Hepatocyte (in vitro differentiated cells): ENCODE data around the gene IL17RE. TPM values are rescaled to one million over a fixed set of nuclear protein-coding genes. Genes with fewer than 3 reads are reported as not detected.

Source experiments
- DNase-seq: peaks from one replicate; pipeline ENCODE4 v3.0.0-alpha.2; 2016; ENCODE audit warnings: low spot score
- H2AFZ ChIP-seq: fragments of 200-600 bp; sonication (generic); 2 replicates; pipeline ENCODE4 v1.6.0; 2016; ENCODE audit warnings: antibody characterized with exemption, mild to moderate bottlenecking
- H3K27ac ChIP-seq: fragments of 200-600 bp; sonication (generic); 2 replicates; pipeline ENCODE4 v1.5.1; 2016; ENCODE audit warnings: mild to moderate bottlenecking
- H3K27me3 ChIP-seq: fragments of 200-600 bp; sonication (generic); 2 replicates; pipeline ENCODE4 v1.6.1; 2016
- H3K36me3 ChIP-seq: fragments of 200-600 bp; sonication (generic); replicated peaks from 2 replicates; pipeline ENCODE4 v1.5.1; 2016; ENCODE audit warnings: low read depth; ENCODE audit not compliant: insufficient read depth
- H3K4me1 ChIP-seq: fragments of 200-600 bp; sonication (generic); 2 replicates; pipeline ENCODE4 v1.5.1; 2016; ENCODE audit warnings: mild to moderate bottlenecking, moderate library complexity; ENCODE audit not compliant: insufficient read depth
- H3K4me2 ChIP-seq: fragments of 200-600 bp; sonication (generic); 2 replicates; pipeline ENCODE4 v1.6.0; 2016
- H3K4me3 ChIP-seq: fragments of 200-600 bp; sonication (generic); 2 replicates; pipeline ENCODE4 v1.5.1; 2016; ENCODE audit warnings: mild to moderate bottlenecking
- H3K79me2 ChIP-seq: fragments of 200-600 bp; sonication (generic); 2 replicates; pipeline ENCODE4 v1.6.0; 2017; ENCODE audit warnings: mild to moderate bottlenecking
- H3K9me2 ChIP-seq: fragments of 200-600 bp; sonication (generic); replicated peaks from 2 replicates; pipeline ENCODE4 v1.6.0; 2017; ENCODE audit warnings: mild to moderate bottlenecking; ENCODE audit not compliant: insufficient read depth
- H3K9me3 ChIP-seq: fragments of 200-600 bp; sonication (generic); 2 replicates; pipeline ENCODE4 v1.5.1; 2016; ENCODE audit warnings: low read depth, mild to moderate bottlenecking
- H4K20me1 ChIP-seq: fragments of 200-600 bp; sonication (generic); 2 replicates; pipeline ENCODE4 v1.6.0; 2016; ENCODE audit warnings: mild to moderate bottlenecking; ENCODE audit not compliant: insufficient read depth, poor library complexity, severe bottlenecking
- CTCF ChIP-seq: fragments of 200-600 bp; sonication (generic); IDR thresholded peaks from 2 replicates; pipeline ENCODE4 v1.5.1; 2016; ENCODE audit warnings: antibody characterized with exemption, mild to moderate bottlenecking; ENCODE audit not compliant: poor library complexity
- EZH2 ChIP-seq: fragments of 200-600 bp; sonication (generic); IDR thresholded peaks from 2 replicates; pipeline ENCODE4 v1.6.1; 2016; ENCODE audit warnings: antibody characterized with exemption, mild to moderate bottlenecking, borderline replicate concordance
- EZH2phosphoT487 ChIP-seq: fragments of 200-600 bp; sonication (generic); IDR thresholded peaks from one replicate; pipeline ENCODE4 v1.6.1; 2018; ENCODE audit warnings: antibody characterized with exemption, mild to moderate bottlenecking, low read depth, moderate library complexity; ENCODE audit not compliant: unreplicated experiment, severe bottlenecking
- WGBS: methylation state at CpG from one replicate; pipeline ENCODE4 v1.1.6; 2016; ENCODE audit warnings: low lambda C conversion rate; ENCODE audit errors: missing lambda C conversion rate; 5-methylcytosine and 5-hydroxymethylcytosine counted together
- polyA plus RNA-seq: library from polyadenylated mRNA; unstranded; fragments of >200 nt; fragmentation: Nextera tagmentation; extraction: Ambion mirVana; gene quantifications from 2 replicates; pipeline ENCODE4 v1.2.1, GENCODE V29; 2016
- total RNA-seq: library from RNA; depleted of rRNA; stranded (reverse); fragments of >200 nt; gene quantifications from 2 replicates; pipeline ENCODE4 v1.2.3, GENCODE V29; 2014

Gene IL17RE
- total and polyA plus RNA-seq, 2 experiments from 2014 or later, result 6.8 to 9.1 TPM

- H3K79me2 ChIP-seq, result no peaks in the 10 kb centered on the region
- H3K36me3 ChIP-seq, result no peaks in the 10 kb centered on the region
- TF ChIP-seq CTCF, result no peak
- no peak for TF ChIP-seq EZH2phosphoT487
- no peak for TF ChIP-seq EZH2
- H2AFZ ChIP-seq, result no peak overlapping the region
- H3K27ac ChIP-seq, result peak overlapping the region; percentile 95
- DNase-seq, result peak; percentile 84
- no peaks in the 10 kb centered on the region for H3K27me3 ChIP-seq
- no peak overlapping the region for H3K4me3 ChIP-seq
- H3K4me1 ChIP-seq, result peaks cover 18% of the 10 kb centered on the region
- H3K4me2 ChIP-seq, result peak overlapping the region; percentile 57
- no peaks in the 10 kb centered on the region for H3K9me2 ChIP-seq
- 48% methylated on average over 11 of the region's 11 CpGs for whole genome bisulfite sequencing
- no peaks in the 10 kb centered on the region for H3K9me3 ChIP-seq
- H4K20me1 ChIP-seq, result no peaks in the 10 kb centered on the region
Observed at GRCh38 chr3:9884555-9885165, 18.0 kb upstream of the IL17RE start.

GRCh38 chr3:9886328-9886727 is 16.3 kb upstream of the IL17RE start:
- Histone ChIP-seq H3K9me2 (no peaks in the 10 kb centered on the region), H4K20me1 (no peaks in the 10 kb centered on the region), H3K36me3 (no peaks in the 10 kb centered on the region), H2AFZ (no peak overlapping the region), H3K27ac (no peak overlapping the region), H3K4me1 (peaks cover 22% of the 10 kb centered on the region), H3K4me2 (no peak overlapping the region), H3K27me3 (no peaks in the 10 kb centered on the region), H3K79me2 (peaks cover 8% of the 10 kb centered on the region), H3K9me3 (no peaks in the 10 kb centered on the region), H3K4me3 (no peak overlapping the region)
- DNase-seq, result no peak
- no peak for TF ChIP-seq EZH2
- no peak for TF ChIP-seq EZH2phosphoT487
- no peak for TF ChIP-seq CTCF

- H3K36me3 ChIP-seq, result no peaks in the 10 kb centered on the region
- no peaks in the 10 kb centered on the region for H3K27me3 ChIP-seq
- TF ChIP-seq EZH2, result no peak
- TF ChIP-seq CTCF, result no peak
- no peak for TF ChIP-seq EZH2phosphoT487
- H3K4me2 ChIP-seq, result no peak overlapping the region
- H2AFZ ChIP-seq, result no peak overlapping the region
- no peak overlapping the region for H3K4me3 ChIP-seq
- WGBS, result 97% methylated on average over 5 of the region's 5 CpGs
- no peaks in the 10 kb centered on the region for H3K9me2 ChIP-seq
- H3K27ac ChIP-seq, result no peak overlapping the region
- DNase-seq, result no peak
- H3K9me3 ChIP-seq, result no peaks in the 10 kb centered on the region
- no peaks in the 10 kb centered on the region for H4K20me1 ChIP-seq
- H3K79me2 ChIP-seq, result peaks cover 20% of the 10 kb centered on the region
- H3K4me1 ChIP-seq, result peaks cover 22% of the 10 kb centered on the region
Observed at GRCh38 chr3:9887480-9887879, 15.2 kb upstream of the IL17RE start.
